GM23248 (cell line): ENCODE results near the gene FAM110A.

Source experiments
- EZH2 ChIP-seq: fragments of 200-600 bp; sonication (generic); IDR thresholded peaks from 2 replicates; pipeline ENCODE4 v1.6.1; 2018; ENCODE audit warnings: antibody characterized with exemption, mild to moderate bottlenecking; ENCODE audit not compliant: insufficient read depth, poor library complexity, severe bottlenecking
- EZH2phosphoT487 ChIP-seq: fragments of 200-600 bp; sonication (generic); IDR thresholded peaks from 2 replicates; pipeline ENCODE4 v1.6.1; 2018; ENCODE audit warnings: antibody characterized with exemption, moderate library complexity, mild to moderate bottlenecking, low read depth; ENCODE audit not compliant: insufficient read depth

DNA sequence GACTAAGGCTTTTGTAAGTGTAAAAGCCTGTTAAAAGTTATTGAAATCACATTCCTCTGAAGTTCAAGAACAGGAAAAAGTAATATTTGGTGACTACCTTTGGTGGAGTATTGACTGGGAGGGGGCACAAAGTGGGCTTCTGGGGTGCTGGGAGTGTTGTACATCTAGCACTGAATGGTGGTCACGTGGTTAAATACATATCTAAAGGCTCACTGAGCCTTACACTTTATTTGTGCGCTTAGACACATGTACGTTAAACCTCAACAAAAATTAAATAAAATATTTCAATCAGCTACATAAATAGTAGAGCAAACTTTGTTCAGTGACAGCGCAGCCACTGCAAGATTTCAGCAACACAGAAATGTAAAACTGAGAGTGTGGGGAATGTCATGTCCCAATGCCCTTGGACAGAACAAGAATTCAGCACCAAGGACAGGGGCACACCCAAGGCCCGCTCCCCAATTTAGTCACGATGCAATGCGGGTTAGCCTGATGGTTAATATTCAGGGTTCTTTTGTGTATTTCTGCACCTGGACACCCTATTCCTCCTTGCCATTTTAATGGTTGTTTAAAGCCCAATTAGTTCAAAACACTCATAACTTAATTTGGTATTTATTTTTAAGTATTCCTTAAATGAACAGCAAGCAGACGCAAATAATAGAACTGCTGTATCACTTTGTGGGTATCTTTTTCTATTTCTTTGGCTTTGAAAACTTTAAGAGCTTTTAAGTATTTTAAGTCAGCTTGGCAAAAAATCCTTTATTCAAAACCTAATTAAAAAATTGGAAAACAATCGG lies 45.2 kb downstream of the FAM110A start:
- TF ChIP-seq EZH2 (no peak), EZH2phosphoT487 (no peak)
